Left renal pelvis (tissue), 4 donors: ENCODE data around the gene TJP3. TPM values are rescaled to one million over a fixed set of nuclear protein-coding genes. Genes with fewer than 3 reads are reported as not detected.
"Not testable (repeated sequence)": the region's sequence is repeated elsewhere in the genome, so short reads cannot be mapped to it uniquely, and the experiment has no call there.

Source experiments
- DNase-seq, 4 donors: peaks; one replicate each; pipeline ENCODE4 v3.0.0-alpha.2; 2013; ENCODE audit warnings: low read depth in 4 of 4, low spot score in 3 of 4
- polyA plus RNA-seq, 4 donors: library from polyadenylated mRNA; unstranded; fragments of 120-200 nt; gene quantifications; one replicate each; pipeline ENCODE4 v1.2.1, GENCODE V29; 2013; ENCODE audit not compliant: insufficient read length in 4 of 4

TJP3 gene
- polyA plus RNA-seq, 4 donors, result 0.89 to 17.2 (median 8.7) TPM

DNA sequence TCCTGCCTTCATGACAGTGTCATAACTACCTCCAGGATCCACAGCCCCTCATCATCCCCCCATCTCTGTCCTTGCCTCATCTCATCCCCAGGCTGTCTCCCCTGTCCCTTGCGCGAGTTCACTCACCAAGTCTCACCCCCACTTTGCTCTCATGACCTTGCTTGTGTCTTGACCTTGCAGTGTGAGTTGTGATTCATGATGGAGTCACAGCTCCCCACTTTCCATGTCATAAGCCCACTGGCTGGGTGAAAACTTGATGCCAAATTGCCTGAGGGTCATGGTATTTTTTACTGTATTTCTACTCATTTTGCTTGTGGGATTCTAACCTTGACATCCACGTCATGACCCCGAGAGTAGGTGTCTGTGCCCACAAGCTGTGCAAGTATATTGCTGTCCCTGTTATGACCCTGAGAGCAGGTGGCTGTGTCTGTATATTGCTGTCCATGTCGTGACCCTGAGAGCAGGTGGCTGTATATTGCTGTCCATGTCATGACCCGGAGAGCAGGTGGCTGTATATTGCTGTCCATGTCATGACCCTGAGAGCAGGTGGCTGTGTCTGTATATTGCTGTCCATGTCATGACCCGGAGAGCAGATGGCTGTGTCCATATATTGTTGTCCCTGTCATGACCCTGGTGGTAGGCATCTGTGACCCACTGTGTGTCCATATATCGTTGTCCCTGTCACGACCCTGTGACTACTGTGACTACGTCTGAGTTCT, 29.5 kb downstream of the TJP3 start:
- DNase-seq, result no peak

- DNase-seq, result no peak
Measured at GRCh38 chr19:3738477-3739220, 30.5 kb downstream of the TJP3 start.

GRCh38 chr19:3740431-3740830, 32.2 kb downstream of the TJP3 start:
- DNase-seq, result no peak

DNA sequence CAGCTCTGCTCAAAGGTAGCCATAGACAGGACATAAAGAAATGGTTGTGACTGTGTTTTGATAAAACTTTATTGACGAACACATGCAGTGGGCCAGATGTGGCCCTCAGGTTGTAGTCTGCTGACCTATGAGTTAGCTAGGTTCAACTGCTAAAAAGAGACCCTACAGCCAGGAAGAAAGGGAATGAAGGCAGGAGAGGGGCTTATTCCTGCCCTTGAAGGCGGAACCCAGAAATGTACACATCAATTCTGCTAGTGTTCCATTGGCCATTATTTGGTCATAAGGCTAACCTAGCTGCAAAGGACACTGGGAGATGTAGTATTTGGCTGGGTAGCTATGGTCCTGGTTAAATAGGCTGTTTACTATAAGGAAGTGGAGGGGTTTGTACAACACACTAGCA, 35.3 kb downstream of the TJP3 start:
- DNase-seq, result no peak

- no peak for DNase-seq
Measured at GRCh38 chr19:3745363-3746045, 37.3 kb downstream of the TJP3 start.

DNA sequence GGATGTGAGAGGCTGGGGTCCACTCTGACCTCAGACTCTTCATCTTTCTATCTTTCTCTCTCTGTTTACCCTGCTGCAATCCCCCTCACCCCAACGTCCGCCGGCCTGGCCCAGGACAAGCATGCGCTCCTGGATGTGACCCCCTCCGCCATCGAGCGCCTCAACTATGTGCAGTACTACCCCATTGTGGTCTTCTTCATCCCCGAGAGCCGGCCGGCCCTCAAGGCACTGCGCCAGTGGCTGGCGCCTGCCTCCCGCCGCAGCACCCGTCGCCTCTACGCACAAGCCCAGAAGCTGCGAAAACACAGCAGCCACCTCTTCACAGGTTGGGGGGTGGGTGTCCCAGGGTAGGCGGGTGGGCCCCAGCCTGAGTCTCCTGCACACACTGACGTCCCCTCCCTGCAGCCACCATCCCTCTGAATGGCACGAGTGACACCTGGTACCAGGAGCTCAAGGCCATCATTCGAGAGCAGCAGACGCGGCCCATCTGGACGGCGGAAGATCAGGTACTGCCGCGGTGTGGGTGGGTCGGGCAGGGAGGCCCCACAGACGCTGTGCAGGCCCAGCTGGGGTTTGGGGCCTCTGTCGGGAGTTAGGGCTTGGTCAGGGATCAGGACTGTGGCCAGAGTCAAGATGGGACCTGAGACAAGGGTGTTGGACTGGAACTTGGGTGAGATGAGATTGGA, 38.3 kb downstream of the TJP3 start:
- DNase-seq, result no peak

DNA sequence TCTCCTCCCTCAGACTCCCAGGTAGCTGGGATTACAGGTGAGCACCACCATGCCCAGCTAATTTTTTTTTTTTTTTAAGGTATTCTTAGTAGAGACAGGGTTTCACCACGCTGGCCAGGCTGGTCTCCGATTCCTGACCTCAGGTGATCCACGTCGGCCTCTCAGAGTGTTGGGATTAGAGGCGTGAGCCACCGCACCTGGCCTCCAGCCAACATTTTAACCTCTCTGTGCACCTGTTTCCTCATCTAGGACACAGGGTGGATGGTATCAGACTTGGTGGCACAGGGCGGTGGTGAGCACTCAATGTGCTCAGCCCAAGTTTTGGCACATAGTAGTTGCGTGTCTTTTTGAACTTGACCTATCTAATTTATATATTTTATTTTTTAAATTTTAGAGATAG, 40.8 kb downstream of the TJP3 start:
- no peak for DNase-seq

- no peak for DNase-seq
Measured at GRCh38 chr19:3750211-3750610, 42.0 kb downstream of the TJP3 start.

DNA sequence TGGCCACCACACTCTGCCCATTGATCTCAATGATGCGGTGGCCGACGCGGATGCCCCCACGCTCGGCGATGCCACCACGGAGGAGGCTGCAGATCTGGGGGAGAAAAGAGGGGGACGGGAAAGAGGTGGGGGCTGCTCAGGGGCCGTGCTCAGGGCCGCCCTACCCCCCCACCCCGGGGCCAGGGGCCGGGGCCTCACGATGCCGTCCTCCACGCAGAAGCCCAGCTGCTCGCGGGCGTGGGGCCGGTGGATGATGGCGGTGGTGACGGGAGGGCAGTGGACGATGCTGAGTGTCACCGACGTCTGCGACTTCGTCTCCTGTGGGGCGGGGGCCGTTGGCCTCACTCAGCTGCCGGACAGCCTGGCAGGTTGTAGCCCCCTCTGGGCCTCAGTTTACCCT, 43.1 kb downstream of the TJP3 start:
- DNase-seq, result no peak

DNA sequence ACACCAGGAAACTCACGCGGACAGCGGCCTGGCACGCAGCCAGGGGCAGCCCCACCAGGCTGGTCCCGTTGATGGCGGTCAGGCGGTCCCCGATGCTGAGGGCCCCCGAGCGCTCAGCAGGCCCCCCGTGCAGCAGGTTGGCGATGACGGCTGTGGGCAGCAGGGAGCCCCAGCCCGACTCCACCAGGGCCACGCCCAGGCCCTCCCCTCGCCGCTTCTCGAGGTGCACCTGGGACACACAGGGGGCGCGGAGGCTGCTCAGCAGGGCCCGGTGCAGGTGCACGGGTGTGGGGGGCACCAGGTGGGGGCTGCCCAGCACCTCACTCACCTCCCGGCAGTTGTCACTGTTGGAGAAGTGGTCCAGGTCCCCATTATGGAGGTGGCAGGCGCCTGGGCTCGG, 44.3 kb downstream of the TJP3 start:
- no peak for DNase-seq

- no peak for DNase-seq
Measured at GRCh38 chr19:3753631-3754410, 45.6 kb downstream of the TJP3 start.

DNA sequence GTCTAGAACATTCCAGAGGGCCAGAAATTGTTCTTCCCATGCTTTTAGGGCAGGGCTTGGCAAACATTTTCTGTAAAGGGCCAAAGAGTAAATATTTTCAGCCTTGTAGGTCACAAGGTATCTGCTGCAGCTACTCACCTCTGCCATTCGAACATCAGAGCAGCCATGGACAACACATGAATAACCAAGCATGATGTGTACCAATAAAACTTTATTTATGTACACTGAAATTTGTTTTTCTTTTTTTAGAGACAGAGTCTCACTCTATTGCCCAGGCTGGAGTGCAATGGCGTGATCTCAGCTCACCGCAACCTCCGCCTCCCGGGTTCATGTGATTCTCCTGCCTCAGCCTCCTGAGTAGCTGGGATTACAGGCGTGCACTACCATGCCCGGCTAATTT, 49.5 kb downstream of the TJP3 start:
- not testable (repeated sequence) for DNase-seq

DNA sequence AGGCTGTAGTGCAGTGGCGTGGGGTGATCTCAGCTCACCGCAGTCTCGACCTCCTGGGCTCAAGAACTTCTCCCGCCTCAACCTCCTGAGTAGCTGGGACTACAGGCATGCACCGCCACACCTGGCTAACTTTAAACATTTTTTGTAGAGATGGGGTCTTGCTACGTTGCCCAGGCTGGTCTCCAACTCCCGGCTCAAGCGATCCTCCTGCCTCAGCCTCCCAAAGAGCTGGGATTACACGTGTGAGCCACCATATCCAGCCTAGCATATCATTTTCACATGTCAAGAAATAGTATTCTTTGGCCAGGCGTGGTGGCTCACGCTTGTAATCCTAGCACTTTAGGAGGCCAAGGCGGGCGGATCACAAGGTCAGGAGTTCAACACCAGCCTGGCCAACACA, 50.1 kb downstream of the TJP3 start:
- not testable (repeated sequence) for DNase-seq

GRCh38 chr19:3759482-3760254, 51.5 kb downstream of the TJP3 start:
- no peak for DNase-seq

DNA sequence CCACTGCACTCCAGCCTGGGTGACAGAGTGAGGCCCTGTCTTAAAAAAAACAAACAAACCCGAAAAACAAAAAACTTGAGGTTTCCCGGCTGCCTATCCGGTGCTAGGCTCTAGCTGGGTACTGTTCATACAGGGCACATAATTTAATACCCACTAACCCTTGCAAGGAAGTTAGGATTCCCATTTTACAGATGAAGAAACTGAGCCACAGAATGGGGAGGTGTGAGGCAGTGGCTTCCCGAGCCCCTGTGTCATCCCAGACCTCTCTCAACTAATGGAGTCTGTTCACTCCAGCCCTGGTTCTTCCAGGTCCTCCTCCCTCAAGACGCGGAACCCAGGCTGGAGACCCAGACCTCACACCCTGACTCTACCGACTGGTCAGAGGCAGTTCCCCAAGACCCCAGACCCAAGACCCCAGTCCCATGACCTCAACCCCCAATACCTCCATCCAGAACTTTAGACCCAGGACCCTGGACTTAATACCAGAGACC, 52.7 kb downstream of the TJP3 start:
- no peak for DNase-seq

GRCh38 chr19:3761382-3762129, 53.4 kb downstream of the TJP3 start, which contains the start of gene APBA3:
APBA3 (minus strand) TSS chr19:3761692; CDS start chr19:3760264, 1,428 bp downstream.
- DNase-seq, result peak; percentile 68 to 79 (median 72)

GRCh38 chr19:3762130-3762473, 53.9 kb downstream of the TJP3 start:
- DNase-seq, result no peak
